Right lobe of liver (tissue), 6 donors: Measurements from ENCODE around the gene ALG14. TPM values are rescaled to one million over a fixed set of nuclear protein-coding genes. Genes with fewer than 3 reads are reported as not detected.
A peak's percentile ranks its signal among the peaks of the same experiment; 100 is the strongest.

Experiments used
- ATAC-seq, 4 donors: fragments of 200-7000 bp; cut with Tn5 transposase; one replicate each; pipeline ENCODE4 v1.9.1; 2020; ENCODE audit warnings: mild to moderate bottlenecking in 4 of 4, moderate library complexity in 4 of 4
- DNase-seq, 3 donors: peaks; one replicate each; pipeline ENCODE4 v3.0.0-alpha.2; 2020
- H3K27ac ChIP-seq, 3 donors: fragments of 200-600 bp; one replicate each; pipeline ENCODE4 v1.8.0; 2022
- H3K27me3 ChIP-seq, 2 donors: fragments of 200-600 bp; one replicate each; pipeline ENCODE4 v1.8.0; 2022
- H3K36me3 ChIP-seq, 4 donors: fragments of 200-600 bp; sonication (generic) in 1 of 4; one replicate each; pipeline versions ENCODE4 v1.5.1 to v1.8.0; 2017 to 2022; ENCODE audit warnings: control low read depth in 1 of 4
- H3K4me1 ChIP-seq, 4 donors: fragments of 200-600 bp; sonication (generic) in 1 of 4; one replicate each; pipeline versions ENCODE4 v1.5.1 to v1.8.0; 2017 to 2022; ENCODE audit warnings: control low read depth in 1 of 4
- H3K4me3 ChIP-seq, 3 donors: fragments of 200-600 bp; one replicate each; pipeline ENCODE4 v1.8.0; 2022
- H3K9me3 ChIP-seq, 4 donors: fragments of 200-600 bp; sonication (generic) in 1 of 4; one replicate each; pipeline versions ENCODE4 v1.5.1 to v1.8.0; 2017 to 2022; ENCODE audit warnings: control low read depth in 1 of 4
- POLR2A ChIP-seq: fragments of 450-650 bp; IDR thresholded peaks from one replicate; pipeline ENCODE4 v1.6.1; 2017; ENCODE audit warnings: antibody characterized with exemption, mild to moderate bottlenecking
- WGBS: methylation state at CpG from one replicate; pipeline ENCODE4 v1.1.6; 2018; ENCODE audit warnings: low coverage, low lambda C conversion rate; ENCODE audit not compliant: insufficient coverage; ENCODE audit errors: missing lambda C conversion rate; 5-methylcytosine and 5-hydroxymethylcytosine counted together
- intact Hi-C, 2 donors: fragments of 100-400 bp; cut with DNase I; formaldehyde crosslinking; loops; one replicate each; pipeline versions ENCODE4 v1.11.2 to v1.14.1; 2022
- total RNA-seq, 6 experiments: library from RNA; depleted of rRNA in 2 of 6; stranded (reverse); fragments of >200 nt in 2 of 6; fragmentation: NEBNext Ultra II Directional in 3 of 6; extraction: Animal tissue kit (Norgen Biotek cat#: 25700) in 3 of 6; gene quantifications; one replicate each; pipeline versions ENCODE4 v1.1.0 to v1.2.4, GENCODE V29; 2016 to 2023
- TF ChIP-seq, protein P1 (sequence below), 4 donors: fragments of 200-600 bp in 3 of 4; fragments of 450-650 bp in 1 of 4; IDR thresholded peaks; one replicate each; pipeline versions ENCODE4 v1.5.1 to v1.8.0; 2016 to 2022; ENCODE audit warnings: antibody characterized with exemption in 4 of 4, mild to moderate bottlenecking in 2 of 4
- donor health status: DM: no; HTN: yes; CAD: no.
- donor health status: DM: no; HTN: no; CAD: no.
- donor health status: DM: no; HTN: no; CAD: no.
- donor health status: DM: no; HTN: yes; CAD: no.
- donor health status: DM: no; HTN: yes; CAD: no.

Gene ALG14
- total RNA-seq, 6 experiments from 2014 or later, result 1.5 to 8.3 (median 5.0) TPM

DNA sequence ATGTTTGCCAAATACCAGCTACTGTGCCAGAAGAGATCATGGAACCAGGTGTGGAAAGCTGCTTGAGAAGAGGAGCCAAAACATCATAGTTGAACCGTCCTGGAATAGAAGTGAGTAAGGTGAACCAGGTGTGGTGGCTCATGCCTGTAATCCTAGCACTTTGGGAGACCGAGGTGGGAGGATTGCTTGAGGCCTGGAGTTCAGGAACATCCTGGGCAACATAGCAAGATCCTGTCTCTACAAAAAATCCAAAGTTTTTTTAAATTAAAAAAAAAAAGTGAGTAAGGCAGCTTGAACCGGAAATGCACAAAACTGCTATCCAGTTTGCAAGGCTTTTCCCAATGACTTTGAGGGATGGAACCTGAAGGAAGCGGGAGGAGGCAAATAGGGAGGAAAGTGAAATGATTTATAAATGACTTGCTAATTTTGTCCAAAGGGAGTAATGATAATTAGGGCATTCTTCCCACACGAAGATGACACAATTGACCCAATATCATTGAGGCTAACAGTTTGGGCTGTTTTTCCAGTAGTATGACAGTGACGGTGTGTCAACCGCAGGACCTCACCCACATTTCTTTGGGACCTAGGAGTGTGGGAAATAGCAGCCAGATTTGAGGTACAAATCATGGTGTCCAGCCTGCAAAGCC lies 144.3 kb downstream of the ALG14 start:
- Histone ChIP-seq H3K9me3 (no peaks in the 10 kb centered on the region), H3K27me3 (no peaks in the 10 kb centered on the region), H3K4me3 (peak overlapping the region; percentile 64 to 81 (median 71)), H3K27ac (peak overlapping the region; percentile 94 to 99 (median 98)), H3K4me1 (peaks cover 0 to 41% (median 7%) of the 10 kb centered on the region in 4 donors), H3K36me3 (peaks cover 0 to 9% (median 0%) of the 10 kb centered on the region in 4 donors)
- intact Hi-C loops, result no loop called here
- WGBS, result 36% methylated on average over 6 of the region's 7 CpGs
- no peak for TF ChIP-seq POLR2A
- TF ChIP-seq, protein P1, sequence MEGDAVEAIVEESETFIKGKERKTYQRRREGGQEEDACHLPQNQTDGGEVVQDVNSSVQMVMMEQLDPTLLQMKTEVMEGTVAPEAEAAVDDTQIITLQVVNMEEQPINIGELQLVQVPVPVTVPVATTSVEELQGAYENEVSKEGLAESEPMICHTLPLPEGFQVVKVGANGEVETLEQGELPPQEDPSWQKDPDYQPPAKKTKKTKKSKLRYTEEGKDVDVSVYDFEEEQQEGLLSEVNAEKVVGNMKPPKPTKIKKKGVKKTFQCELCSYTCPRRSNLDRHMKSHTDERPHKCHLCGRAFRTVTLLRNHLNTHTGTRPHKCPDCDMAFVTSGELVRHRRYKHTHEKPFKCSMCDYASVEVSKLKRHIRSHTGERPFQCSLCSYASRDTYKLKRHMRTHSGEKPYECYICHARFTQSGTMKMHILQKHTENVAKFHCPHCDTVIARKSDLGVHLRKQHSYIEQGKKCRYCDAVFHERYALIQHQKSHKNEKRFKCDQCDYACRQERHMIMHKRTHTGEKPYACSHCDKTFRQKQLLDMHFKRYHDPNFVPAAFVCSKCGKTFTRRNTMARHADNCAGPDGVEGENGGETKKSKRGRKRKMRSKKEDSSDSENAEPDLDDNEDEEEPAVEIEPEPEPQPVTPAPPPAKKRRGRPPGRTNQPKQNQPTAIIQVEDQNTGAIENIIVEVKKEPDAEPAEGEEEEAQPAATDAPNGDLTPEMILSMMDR (IDR thresholded peaks at IDR 0.05), result no peak
- no peak for ATAC-seq
- no peak for DNase-seq

DNA sequence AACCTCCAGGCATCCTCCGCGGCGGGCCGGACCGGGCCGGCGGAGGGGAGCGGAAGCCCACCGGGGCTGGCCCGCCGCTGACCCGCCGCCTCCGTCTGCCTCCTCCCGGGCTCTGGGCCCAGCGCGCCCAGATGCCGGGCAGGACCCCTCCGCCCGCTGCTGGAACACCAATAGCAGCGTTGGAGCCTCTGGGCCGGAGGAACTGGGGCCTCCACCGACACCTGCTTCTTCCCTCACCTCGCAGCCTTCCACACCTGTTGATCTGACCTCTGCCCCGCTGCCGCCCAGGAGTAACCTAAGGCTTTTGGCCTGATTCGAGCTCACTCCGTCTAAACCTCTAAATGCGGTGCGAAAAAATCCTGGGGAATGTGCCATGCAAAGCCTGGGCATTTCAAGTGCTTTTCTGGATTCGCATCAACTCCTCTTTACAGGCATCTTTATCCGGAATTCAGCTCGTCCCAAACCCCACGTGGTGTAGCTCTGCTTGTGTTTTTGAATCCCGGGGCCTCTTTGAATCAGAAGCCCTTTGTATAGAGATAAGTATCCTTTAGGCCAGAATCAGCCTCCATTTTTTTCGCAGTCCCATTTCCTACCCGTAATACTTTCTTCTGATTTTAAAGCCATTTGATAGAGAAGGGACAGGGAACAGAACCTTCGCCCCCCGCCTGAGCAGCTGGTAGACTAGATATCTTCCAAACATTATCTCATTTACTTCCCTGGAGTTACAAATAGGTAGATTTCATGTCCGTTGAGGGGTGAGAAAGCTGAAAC lies 145.2 kb downstream of the ALG14 start:
- intact Hi-C loops, result no loop called here
- TF ChIP-seq, protein P1 (IDR thresholded peaks at IDR 0.05), result no peak
- no peak for TF ChIP-seq POLR2A

DNA sequence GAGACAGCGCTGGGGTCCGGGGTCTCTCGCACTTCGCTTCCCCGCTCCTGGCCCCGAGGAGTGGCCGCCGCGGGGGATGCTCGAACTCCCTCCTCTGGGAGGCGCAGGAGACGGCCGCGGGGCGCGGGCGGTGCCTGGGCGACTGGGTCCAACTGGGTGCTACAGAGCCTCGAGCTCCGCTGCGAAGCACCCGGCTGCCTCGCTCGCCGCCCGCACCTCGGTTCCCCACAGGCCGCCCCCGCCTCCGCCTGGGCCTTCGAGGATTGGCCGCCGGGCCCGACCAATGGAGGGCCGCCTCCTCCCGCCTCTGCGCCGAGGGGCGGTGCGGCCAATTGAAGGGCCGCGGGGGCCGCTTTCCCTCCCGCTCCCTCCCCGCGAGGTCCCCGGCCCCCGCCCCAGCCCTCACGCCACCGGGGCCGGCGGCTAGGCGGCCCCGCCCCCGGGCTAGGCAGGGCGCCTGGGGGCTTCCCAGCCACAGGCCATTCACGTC lies 145.8 kb downstream of the ALG14 start, which contains the start of gene CNN3:
Gene CNN3 (minus strand): TSS at position 196 of the 490 bp plus-strand sequence. CDS start 216 bp downstream, outside the sequence.
- H3K9me3 ChIP-seq, result no peaks in the 10 kb centered on the region
- H3K4me1 ChIP-seq, result peaks cover 0 to 54% (median 7%) of the 10 kb centered on the region in 4 donors
- ATAC-seq (peak; percentile 84 to 94 (median 88)), DNase-seq (peak; percentile 96 to 97 (median 96))
- whole genome bisulfite sequencing, result 0% methylated on average over 5 of the region's 57 CpGs
- H3K36me3 ChIP-seq, result no peaks in the 10 kb centered on the region
- peak within 1 kb of the TSS; percentile 64 to 81 (median 71) for H3K4me3 ChIP-seq
- H3K27me3 ChIP-seq, result no peaks in the 10 kb centered on the region
- TF ChIP-seq POLR2A, result peak; percentile 99
- TF ChIP-seq, protein P1 (IDR thresholded peaks at IDR 0.05), result no peak
- H3K27ac ChIP-seq, result peak within 1 kb of the TSS; percentile 94 to 99 (median 98)
- intact Hi-C loops, result no loop called here

More for the DNA sequence above, 145.2 kb downstream of the ALG14 start:
- no peaks in the 10 kb centered on the region for H3K27me3 ChIP-seq
- ATAC-seq, result peak; percentile 17 to 48 (median 40)
- peak in 2 of 3 donors; percentile 77 to 82 for DNase-seq
- H3K4me1 ChIP-seq, result peaks cover 0 to 47% (median 7%) of the 10 kb centered on the region in 4 donors
- H3K36me3 ChIP-seq, result peaks cover 0 to 2% (median 0%) of the 10 kb centered on the region in 4 donors
- peak overlapping the region; percentile 94 to 99 (median 98) for H3K27ac ChIP-seq
- H3K9me3 ChIP-seq, result no peaks in the 10 kb centered on the region
- WGBS, result 14% methylated on average over 15 of the region's 40 CpGs
- H3K4me3 ChIP-seq, result peak overlapping the region; percentile 64 to 81 (median 71)

DNA sequence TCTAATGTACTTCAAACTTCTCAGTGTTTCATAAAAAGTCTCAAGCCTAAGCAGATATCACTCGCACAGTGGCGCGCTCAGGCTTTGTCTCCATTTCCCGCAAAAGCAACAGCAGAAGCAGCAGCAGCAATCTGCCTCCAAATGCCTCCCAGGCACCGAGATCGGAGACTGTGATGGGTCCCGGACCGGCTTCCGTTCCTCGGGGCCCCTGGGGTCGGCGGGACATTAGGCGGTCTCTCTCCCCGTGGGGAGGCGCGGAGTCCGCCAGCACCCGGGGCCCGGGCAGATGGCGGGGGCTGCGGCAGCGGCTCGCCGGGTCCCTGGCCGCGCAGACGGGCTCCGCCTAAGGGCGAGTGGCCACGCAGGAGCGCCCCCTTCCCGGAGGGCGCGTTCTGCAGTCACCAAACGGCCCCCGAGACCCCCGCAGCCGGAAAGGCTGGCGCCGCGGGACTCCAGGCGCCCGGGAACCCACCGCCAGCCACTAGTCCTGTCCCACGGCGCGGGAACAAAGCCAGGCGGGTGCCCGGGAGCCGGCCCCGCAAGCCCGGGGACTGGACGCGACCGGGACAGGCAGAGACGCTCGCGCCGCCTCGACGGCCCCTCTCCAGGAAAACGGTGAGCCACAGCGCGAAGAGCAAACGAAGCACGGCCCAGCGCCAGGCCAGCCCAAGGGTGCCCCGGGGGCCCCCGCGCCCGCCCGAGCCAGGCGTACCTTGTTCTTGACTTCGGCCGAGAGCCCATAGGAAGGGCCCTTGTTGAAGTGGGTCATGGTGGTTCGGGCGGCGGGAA lies 146.4 kb downstream of the ALG14 start:
- H3K9me3 ChIP-seq, result no peaks in the 10 kb centered on the region
- H3K36me3 ChIP-seq, result no peaks in the 10 kb centered on the region
- ATAC-seq (peak; percentile 39 to 58 (median 54)), DNase-seq (peak; percentile 68 to 75 (median 69))
- H3K27ac ChIP-seq, result peak overlapping the region; percentile 94 to 99 (median 98)
- H3K27me3 ChIP-seq, result no peaks in the 10 kb centered on the region
- peaks cover 0 to 59% (median 7%) of the 10 kb centered on the region in 4 donors for H3K4me1 ChIP-seq
- 0% methylated on average over 13 of the region's 78 CpGs for WGBS
- TF ChIP-seq POLR2A, result no peak
- TF ChIP-seq, protein P1 (IDR thresholded peaks at IDR 0.05), result peak; percentile 35 to 52 (median 40)
- intact Hi-C loops, result no loop called here
- peak overlapping the region; percentile 64 to 81 (median 71) for H3K4me3 ChIP-seq
